Fibroblast of peridontal ligament (primary cell): Measurements from ENCODE around the gene USP4.
"Not testable (repeated sequence)": the region's sequence is repeated elsewhere in the genome, so short reads cannot be mapped to it uniquely, and the experiment has no call there.

Source experiments
- DNase-seq: peaks from one replicate; pipeline ENCODE4 v3.0.0-alpha.2; 2010; ENCODE audit errors: extremely low read depth

USP4 gene, protein sequence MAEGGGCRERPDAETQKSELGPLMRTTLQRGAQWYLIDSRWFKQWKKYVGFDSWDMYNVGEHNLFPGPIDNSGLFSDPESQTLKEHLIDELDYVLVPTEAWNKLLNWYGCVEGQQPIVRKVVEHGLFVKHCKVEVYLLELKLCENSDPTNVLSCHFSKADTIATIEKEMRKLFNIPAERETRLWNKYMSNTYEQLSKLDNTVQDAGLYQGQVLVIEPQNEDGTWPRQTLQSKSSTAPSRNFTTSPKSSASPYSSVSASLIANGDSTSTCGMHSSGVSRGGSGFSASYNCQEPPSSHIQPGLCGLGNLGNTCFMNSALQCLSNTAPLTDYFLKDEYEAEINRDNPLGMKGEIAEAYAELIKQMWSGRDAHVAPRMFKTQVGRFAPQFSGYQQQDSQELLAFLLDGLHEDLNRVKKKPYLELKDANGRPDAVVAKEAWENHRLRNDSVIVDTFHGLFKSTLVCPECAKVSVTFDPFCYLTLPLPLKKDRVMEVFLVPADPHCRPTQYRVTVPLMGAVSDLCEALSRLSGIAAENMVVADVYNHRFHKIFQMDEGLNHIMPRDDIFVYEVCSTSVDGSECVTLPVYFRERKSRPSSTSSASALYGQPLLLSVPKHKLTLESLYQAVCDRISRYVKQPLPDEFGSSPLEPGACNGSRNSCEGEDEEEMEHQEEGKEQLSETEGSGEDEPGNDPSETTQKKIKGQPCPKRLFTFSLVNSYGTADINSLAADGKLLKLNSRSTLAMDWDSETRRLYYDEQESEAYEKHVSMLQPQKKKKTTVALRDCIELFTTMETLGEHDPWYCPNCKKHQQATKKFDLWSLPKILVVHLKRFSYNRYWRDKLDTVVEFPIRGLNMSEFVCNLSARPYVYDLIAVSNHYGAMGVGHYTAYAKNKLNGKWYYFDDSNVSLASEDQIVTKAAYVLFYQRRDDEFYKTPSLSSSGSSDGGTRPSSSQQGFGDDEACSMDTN

DNA sequence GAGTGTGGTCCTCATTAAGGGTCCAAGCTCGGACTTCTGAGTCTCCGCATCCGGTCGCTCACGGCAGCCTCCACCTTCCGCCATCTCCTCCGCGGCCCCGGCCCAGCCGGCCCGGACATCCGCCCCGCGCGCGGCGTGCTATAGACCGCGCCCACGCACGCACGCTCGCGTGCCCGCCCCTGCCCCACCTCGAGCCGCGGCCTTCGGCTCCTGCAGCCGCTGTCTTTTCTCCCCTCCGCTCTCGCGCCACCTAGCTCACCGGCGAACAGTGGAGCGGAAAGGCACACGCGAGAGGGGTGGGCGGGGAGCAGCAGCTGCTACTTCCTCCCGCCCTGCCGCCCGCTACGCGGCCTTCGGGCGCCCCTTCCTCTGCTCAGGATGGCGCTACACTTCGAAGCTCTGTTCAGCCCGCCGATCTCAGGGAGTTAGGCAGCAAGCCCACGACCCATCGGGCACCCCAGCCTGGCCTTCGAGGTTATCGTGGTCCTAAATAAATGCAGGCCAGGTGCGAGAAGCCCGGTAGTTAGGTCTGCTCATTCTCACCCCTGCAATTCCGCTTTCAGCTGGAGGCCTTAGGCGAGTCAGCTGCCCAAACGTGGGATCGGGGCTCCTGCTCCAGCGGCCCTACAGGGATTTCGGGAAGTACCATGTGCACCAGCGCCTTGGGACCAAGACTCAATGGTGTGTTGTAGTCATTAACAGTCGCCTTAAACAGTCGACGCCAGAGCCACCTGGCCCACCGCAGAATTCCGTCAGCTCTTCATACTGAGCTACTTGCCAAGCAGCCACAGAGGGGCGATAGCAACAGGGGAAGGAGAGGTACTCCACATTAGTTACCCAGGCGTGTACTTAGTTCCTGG is at the start of gene USP4:
TSS of gene USP4 (minus strand) at position 113 of the 860 bp plus-strand sequence. CDS start at position 84, 29 bp downstream.
- peak; percentile 87 for DNase-seq

- DNase-seq = no peak
Measured at GRCh38 chr3:49389297-49389696, 49.4 kb upstream of the USP4 start.

DNA sequence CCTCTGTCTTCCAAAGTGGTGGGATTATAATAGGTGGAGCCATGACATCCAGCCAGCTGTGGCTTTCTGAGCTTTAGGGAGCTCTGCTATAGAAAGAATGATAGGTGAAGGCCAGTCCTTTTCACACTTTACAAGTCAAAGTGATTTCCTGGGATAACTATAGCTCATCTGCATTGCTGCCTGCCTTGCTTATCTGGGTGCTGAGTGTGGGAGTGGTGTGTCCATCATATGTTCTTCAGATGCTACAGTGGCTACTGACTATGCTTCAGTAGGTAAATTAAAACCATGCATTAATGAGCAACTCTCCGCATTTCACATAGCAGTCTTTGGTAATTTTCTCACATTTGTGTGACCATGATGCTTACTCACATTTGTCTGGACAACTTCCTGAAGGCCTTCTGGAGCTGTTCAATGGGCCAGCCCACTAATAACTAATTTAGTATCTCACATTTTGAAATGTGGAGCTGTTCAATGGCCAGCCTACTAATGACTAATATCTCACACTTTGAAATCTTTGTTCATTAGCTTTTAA is 48.5 kb upstream of the USP4 start:
- DNase-seq = no peak

GRCh38 chr3:49387721-49388120 is 47.9 kb upstream of the USP4 start:
- no peak for DNase-seq

GRCh38 chr3:49386056-49386756 is 46.4 kb upstream of the USP4 start:
- no peak for DNase-seq

DNA sequence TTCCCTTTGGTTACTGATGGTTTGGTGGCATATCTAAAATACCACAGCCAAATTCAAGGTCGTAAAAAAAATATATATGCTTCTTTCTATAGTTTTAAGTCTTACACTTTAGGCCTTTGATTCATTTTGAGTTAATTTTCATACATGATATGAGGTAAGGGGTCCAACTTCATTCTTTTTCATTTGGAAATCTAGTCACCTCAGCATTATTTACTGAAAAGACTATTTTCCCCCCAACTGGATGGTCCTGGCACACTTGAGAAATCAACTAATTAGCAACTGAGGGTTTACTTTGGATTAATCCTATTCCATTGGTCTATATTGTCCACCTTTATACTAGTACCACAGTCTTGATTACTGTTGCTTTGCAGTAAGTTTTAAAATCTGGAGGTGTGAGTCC is 45.8 kb upstream of the USP4 start:
- DNase-seq = no peak

DNA sequence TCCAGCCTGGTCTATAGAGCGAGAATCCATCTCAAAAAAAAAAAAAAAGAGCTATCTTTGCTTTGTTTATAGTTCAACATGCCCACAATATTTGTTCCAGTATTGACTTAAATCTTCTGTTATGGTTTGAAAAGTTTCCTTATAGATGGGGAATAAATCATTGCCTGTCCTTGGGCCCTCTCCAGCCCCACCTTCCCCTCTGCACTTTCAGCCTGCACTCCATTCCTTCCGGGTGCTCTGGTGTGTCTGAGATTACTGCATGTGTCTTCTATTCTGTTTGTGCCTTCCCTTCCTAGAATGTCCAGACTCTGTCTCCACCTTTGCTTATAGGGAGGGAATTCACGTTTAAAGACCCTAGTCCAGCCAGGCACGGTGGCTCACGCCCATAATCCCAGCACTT is 43.5 kb upstream of the USP4 start:
- no peak for DNase-seq

DNA sequence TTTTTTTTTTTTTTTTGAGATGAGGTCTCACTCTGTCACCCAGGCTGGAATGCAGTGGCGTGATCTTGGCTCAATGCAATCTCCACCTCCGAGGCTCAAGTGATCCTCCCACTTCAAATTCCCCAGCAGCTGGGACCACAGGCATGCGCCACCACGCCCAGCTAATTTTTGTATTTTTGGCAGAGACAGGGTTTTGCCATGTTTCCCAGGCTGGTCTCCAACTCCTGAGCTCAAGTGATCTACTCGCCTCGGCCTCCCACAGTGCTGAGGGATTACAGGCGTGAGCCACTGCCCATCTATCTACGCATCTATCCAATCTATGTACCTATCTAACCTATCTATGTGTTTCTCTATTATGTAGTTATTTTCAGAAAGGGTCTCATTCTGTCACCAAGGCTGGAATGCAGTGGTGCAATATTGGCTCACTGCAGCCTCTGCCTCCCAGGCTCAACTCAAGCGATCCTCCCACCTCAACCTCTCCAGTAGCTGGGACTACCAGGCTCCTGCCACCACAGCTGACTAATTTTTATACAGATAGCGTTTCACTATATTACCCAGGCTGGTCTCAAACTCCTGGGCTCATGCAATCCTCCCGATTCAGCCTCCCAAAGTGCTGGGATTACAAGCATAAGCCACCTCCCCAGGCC is 38.5 kb upstream of the USP4 start:
- peak; percentile 91 for DNase-seq

DNA sequence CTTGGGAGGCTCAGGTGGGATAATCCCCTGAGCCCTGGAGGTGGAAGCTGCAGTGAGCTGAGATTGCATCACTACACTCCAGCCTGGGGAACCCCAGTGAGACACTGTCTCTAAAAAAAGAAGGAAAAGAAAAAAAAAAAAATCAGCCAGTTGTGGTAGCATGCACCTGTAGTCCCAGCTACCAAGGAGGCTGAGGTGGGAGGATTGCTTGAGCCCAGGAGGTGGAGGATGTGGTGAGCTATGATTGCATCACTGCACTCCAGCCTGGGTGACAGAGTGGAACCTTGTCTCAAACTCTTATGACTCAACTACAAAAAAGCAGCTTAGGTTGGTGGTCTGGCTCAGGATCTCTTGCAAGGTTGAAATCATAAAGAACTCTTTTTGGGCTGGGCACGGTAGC is 37.6 kb upstream of the USP4 start:
- DNase-seq = no peak

DNA sequence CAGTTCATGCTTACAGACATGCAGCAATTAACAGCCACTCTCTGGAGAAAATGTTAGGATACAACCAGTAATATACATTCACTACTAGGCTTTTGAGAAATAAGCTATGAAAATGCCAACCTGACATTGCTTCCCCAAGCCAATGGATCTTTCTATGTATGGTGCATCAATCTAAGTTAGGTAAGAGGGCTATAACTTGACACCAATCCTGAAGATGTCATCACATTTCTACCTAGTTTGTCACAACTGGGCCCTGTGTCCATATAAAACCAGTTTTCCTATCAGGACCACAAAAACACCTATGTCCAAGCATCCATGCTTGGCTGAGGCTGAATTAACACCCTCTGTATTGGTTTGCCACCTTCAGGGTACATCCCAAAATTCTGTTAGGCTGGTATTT is 32.1 kb upstream of the USP4 start:
- DNase-seq = no peak

DNA sequence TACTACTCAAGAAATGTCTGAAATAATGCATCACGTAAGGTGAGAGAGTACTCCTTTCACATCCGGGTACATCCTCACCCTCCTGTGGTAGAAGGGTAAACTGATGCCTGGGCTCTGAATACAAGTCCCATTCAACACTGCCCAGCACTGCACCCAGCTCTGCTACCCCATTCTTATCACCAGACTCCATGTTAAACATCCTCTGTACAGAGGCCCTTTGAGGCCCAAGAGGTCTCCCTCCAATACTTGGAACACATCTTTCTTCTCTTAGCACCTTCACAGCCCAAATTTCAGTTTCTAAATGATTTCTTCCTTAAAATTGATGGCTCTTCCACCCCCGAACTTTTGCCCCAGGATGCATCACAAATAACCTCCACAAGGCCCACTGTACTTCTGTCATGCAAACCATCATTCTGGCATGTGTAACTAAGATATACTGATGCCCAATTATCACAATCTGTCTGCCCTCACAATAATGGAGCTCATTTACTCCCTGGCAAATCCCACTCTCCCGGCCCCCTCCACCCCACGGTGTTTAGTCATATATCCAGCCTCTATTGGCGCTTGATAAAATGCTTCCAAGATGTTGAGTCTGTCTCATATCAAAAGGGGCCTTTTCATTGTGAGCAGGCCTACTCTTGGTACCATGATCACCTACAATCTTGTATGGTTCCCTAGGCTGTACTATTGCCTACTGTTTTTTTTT is 30.9 kb upstream of the USP4 start:
- no peak for DNase-seq

- peak; percentile 80 for DNase-seq
Measured at GRCh38 chr3:49362561-49362960, 22.7 kb upstream of the USP4 start.

DNA sequence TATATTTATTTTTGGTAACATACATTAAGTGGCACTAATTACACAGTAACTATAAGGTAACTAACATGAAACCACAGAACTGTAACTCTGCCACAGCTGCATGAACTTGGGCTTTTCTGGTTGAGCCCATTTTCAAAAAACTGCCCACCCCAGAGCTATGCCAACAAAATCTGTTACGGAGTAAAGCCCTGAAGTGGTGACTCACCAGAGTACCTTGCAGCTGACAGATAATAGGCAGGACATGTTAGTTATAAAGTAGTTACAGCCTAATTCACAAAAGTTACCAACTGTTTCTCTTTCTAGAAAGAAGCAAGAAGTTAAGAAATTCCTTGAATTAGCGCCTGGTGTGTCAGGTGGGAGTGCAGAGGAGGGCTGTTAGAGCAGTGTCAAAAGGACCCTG is 19.8 kb upstream of the USP4 start:
- DNase-seq = no peak

GRCh38 chr3:49358884-49359225 is 19.0 kb upstream of the USP4 start:
- DNase-seq = no peak

DNA sequence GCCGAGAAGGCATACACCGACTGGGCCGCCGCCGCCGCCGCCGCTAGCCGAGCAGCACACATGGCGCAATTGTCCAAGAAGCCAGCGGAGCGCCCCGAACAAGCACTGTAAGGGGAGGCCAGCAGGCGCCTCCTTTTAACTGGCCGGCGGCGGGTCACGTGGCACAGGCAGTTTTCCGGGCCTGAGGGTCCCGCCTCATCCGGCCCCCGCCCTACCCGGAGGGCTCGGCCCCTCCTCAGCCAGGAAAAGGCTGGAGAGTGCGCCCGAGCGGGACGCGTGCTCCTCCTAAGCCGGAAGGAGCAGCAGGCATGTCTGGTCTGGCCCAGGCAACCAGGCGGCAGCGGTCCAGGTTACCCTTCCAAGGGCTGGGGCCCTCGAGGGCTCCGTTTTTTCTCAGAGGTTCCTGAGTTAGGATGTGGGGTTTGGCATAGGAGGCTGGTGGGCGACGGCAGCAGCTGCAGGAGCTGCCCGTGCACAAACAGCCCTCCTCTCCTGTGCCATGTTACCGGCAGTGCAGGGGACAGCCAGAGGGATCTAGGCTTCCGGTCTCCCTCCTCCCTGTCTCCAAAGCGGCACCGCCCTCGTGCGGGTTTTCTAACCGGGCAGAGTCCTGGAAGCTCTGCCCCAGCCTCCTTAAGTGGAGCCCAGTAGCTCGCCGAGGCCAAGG is 18.5 kb upstream of the USP4 start, which contains the start of gene GPX1:
TSS of gene GPX1 (minus strand) at position 137 of the 667 bp plus-strand sequence. CDS start at position 62, 75 bp downstream.
- DNase-seq = peak; percentile 93

DNA sequence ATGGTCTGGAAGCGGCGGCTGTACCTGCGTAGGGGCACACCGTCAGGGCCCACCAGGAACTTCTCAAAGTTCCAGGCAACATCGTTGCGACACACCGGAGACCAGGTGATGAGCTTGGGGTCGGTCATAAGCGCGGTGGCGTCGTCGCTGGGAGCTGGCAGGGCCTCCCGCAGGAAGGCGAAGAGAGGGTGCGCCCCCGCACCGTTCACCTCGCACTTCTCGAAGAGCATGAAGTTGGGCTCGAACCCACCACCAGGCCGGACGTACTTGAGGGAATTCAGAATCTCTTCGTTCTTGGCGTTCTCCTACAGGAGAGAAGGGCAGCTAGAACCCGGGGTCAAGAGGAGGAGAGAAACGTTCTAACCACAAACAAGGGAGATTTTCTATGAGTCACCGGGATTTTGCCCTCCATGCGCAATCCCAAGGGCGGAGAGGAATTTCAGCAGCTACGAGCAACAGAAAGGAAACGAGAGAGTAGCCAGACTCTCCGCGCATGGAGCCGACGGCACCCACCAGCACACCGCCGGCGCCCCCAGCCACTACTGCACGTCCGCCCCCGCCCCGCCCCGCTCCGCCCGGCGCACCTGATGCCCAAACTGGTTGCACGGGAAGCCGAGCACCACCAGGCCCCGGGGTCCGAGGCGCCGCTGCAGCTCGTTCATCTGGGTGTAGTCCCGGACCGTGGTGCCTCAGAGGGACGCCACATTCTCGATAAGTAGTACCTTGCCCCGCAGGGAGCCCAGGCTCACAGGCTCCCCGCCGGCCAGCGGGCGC is 17.8 kb upstream of the USP4 start:
- DNase-seq = peak; percentile 93

DNA sequence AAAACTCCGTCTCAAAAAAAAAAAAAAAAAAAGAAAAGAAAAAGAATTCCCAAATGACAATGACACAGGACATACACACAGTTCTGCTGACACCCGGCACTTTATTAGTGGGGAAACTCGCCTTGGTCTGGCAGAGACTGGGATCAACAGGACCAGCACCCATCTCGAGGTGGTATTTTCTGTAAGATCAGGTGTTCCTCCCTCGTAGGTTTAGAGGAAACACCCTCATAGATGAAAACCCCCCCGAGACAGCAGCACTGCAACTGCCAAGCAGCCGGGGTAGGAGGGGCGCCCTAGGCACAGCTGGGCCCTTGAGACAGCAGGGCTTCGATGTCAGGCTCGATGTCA is 17.2 kb upstream of the USP4 start:
- DNase-seq = not testable (repeated sequence)

DNA sequence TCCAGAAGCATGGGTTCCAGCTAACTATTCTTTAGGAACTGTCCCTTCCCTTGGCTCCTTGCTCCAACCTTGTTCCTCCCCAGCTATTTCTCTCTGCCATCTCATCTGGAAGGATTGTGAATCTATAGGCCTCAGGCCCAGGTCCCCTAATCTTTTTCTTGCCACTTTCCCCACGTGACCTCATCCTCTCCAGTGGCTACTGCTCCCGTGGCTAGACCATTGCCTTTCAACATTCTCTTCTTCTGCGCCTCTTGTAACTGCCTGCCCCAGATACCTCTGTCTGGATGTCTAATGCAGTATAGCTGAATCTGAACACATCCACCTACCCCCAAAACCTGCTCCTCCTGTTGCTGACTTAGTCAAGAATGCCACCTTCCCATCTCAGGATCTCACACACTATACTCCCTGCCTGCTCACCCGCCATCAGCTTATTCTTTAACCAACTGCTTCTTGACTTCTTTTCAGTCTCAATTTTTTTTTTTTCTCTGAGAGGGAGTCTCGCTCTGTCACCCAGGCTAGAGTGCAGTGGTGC is 13.1 kb upstream of the USP4 start:
- no peak for DNase-seq
